ENCODE results near the gene CCDC6. TPM values are rescaled to one million over a fixed set of nuclear protein-coding genes. Genes with fewer than 3 reads are reported as not detected.
"Not testable (repeated sequence)": the region's sequence is repeated elsewhere in the genome, so short reads cannot be mapped to it uniquely, and the experiment has no call there.

Gene CCDC6
- total RNA-seq, 4 donors from 2014 or later: 59.3 to 79.3 (median 64.8) TPM

- peaks cover 16 to 34% of the 10 kb centered on the region in 2 donors for H3K4me1 ChIP-seq
Measured at GRCh38 chr10:59885430-59886134, 20.8 kb downstream of the CCDC6 start.

GRCh38 chr10:59884893-59885292 is 21.5 kb downstream of the CCDC6 start:
- H3K36me3 ChIP-seq; H3K4me3 ChIP-seq (replicated peaks in 1 of 3); H3K9me3 ChIP-seq; DNase-seq; H3K27ac ChIP-seq; intact Hi-C loops (cut with DNase I); H3K27me3 ChIP-seq: not testable (repeated sequence)
- WGBS, 2 donors: 94% methylated on average over 8 of the region's 8 CpGs
- peaks cover 16 to 39% of the 10 kb centered on the region in 2 donors for H3K4me1 ChIP-seq

More at GRCh38 chr10:59885430-59886134, 20.8 kb downstream of the CCDC6 start:
- no peak overlapping the region for H3K4me3 ChIP-seq (replicated peaks in 1 of 3)
- H3K9me3 ChIP-seq: no peaks in the 10 kb centered on the region
- H3K27me3 ChIP-seq: no peaks in the 10 kb centered on the region
- intact Hi-C loops (cut with DNase I): no loop called here
- TF ChIP-seq POLR2A (IDR thresholded peaks at IDR 0.05) (no peak), CTCF (IDR thresholded peaks at IDR 0.05) (no peak)
- no peak for DNase-seq
- no peak overlapping the region for H3K27ac ChIP-seq
- WGBS, 2 donors: 70 to 83% methylated on average over 7 to 8 of the region's 8 CpGs
- no peaks in the 10 kb centered on the region for H3K36me3 ChIP-seq

- peak overlapping the region; percentile 34 to 72 (median 65) for H3K27ac ChIP-seq
- H3K4me3 ChIP-seq (replicated peaks in 1 of 3): no peak overlapping the region
- no peaks in the 10 kb centered on the region for H3K27me3 ChIP-seq
- 29 to 36% methylated on average over 5 of the region's 6 CpGs for WGBS, 2 donors
- no peaks in the 10 kb centered on the region for H3K9me3 ChIP-seq
- intact Hi-C loops (cut with DNase I): no loop called here
- peak; percentile 50 to 55 for DNase-seq
- H3K36me3 ChIP-seq: no peaks in the 10 kb centered on the region
- H3K4me1 ChIP-seq: peaks cover 29 to 57% of the 10 kb centered on the region in 2 donors
- TF ChIP-seq CTCF (IDR thresholded peaks at IDR 0.05): no peak
- TF ChIP-seq POLR2A (IDR thresholded peaks at IDR 0.05): peak in 1 of 2 donors; percentile 38
Measured at GRCh38 chr10:59881640-59882039, 24.7 kb downstream of the CCDC6 start.

GRCh38 chr10:59880971-59881510 is 25.3 kb downstream of the CCDC6 start:
- no peak for DNase-seq
- H3K4me3 ChIP-seq (replicated peaks in 1 of 3): no peak overlapping the region

GRCh38 chr10:59880019-59880717 is 26.2 kb downstream of the CCDC6 start:
- intact Hi-C loops (cut with DNase I): no loop called here

More at GRCh38 chr10:59880971-59881510, 25.3 kb downstream of the CCDC6 start:
- peak overlapping the region; percentile 34 to 72 (median 65) for H3K27ac ChIP-seq
- no peaks in the 10 kb centered on the region for H3K9me3 ChIP-seq
- H3K4me1 ChIP-seq: peaks cover 27 to 51% of the 10 kb centered on the region in 2 donors
- H3K27me3 ChIP-seq: no peaks in the 10 kb centered on the region
- no peaks in the 10 kb centered on the region for H3K36me3 ChIP-seq
- intact Hi-C loops (cut with DNase I): no loop called here
- no peak for TF ChIP-seq POLR2A (IDR thresholded peaks at IDR 0.05)
- no peak for TF ChIP-seq CTCF (IDR thresholded peaks at IDR 0.05)
- WGBS, 2 donors: 81 to 96% methylated on average over 5 of the region's 6 CpGs

More at GRCh38 chr10:59880019-59880717, 26.2 kb downstream of the CCDC6 start:
- TF ChIP-seq POLR2A (IDR thresholded peaks at IDR 0.05): no peak
- Histone ChIP-seq H3K4me3 (replicated peaks in 1 of 3) (no peak overlapping the region), H3K4me1 (peaks cover 25 to 45% of the 10 kb centered on the region in 2 donors), H3K27me3 (no peaks in the 10 kb centered on the region), H3K27ac (peak overlapping the region in 2 of 3 donors; percentile 65 to 72), H3K36me3 (no peaks in the 10 kb centered on the region), H3K9me3 (no peaks in the 10 kb centered on the region)
- 79 to 80% methylated on average over 6 of the region's 6 CpGs for WGBS, 2 donors
- no peak for DNase-seq
